A549 (cell line): ENCODE results near the gene PLA1A. TPM values are rescaled to one million over a fixed set of nuclear protein-coding genes. Genes with fewer than 3 reads are reported as not detected.

Source experiments
- ATAC-seq, 2 experiments: fragments of 200-7000 bp in 1 of 2; fragments of >200 bp in 1 of 2; cut with Nextera tagmentation in 1 of 2; cut with Tn5 transposase in 1 of 2; 3 replicates each; pipeline versions ENCODE4 v1.8.0 to v1.9.1; 2018 to 2020; ENCODE audit warnings: mild to moderate bottlenecking in 1 of 2, moderate library complexity in 1 of 2
- CTCF ChIA-PET: fragments of 300-600 bp; sonication (Branson Sonifier 250); formaldehyde crosslinking; extraction: SDS; loops from one replicate; lab custom pipeline; 2021; ENCODE audit warnings: antibody characterized with exemption, inconsistent platforms; lab: Yijun Ruan, JAX
- POLR2A ChIA-PET: fragments of 350-600 bp; formaldehyde crosslinking; extraction: SDS; loops from one replicate; lab custom pipeline; 2021; ENCODE audit warnings: antibody characterized with exemption, inconsistent platforms; lab: Yijun Ruan, JAX
- DNase-seq, 2 experiments: peaks; one replicate each; pipeline versions ENCODE4 v3.0.0 to v3.0.0-alpha.2; 2011 to 2016; ENCODE audit warnings: low read depth in 1 of 2, low spot score in 1 of 2
- FAIRE-seq: peaks from 2 replicates; lab custom pipeline; 2011; peaks lifted over from hg19 to GRCh38; lab: Jason Lieb, UNC
- H3K27ac ChIP-seq, 2 experiments: fragments of >200 bp; sonication (Bioruptor Twin); formaldehyde crosslinking; 3 replicates each; pipeline ENCODE4 v1.5.1; 2016 to 2017
- H3K4me1 ChIP-seq: fragments of >200 bp; sonication (Bioruptor Twin); formaldehyde crosslinking; 3 replicates; pipeline ENCODE4 v1.6.1; 2016
- H3K4me2 ChIP-seq: fragments of >200 bp; sonication (Bioruptor Twin); formaldehyde crosslinking; 3 replicates; pipeline ENCODE4 v1.6.1; 2016
- H3K4me3 ChIP-seq: fragments of >200 bp; sonication (Bioruptor Twin); formaldehyde crosslinking; 3 replicates; pipeline ENCODE4 v1.5.1; 2016
- H3K9me3 ChIP-seq: fragments of >200 bp; sonication (Bioruptor Twin); formaldehyde crosslinking; 3 replicates; pipeline ENCODE4 v1.6.1; 2016
- CBX2 ChIP-seq: fragments of 200-600 bp; sonication (generic); IDR thresholded peaks from 2 replicates; pipeline ENCODE4 v1.6.1; 2016; ENCODE audit warnings: low read depth, mild to moderate bottlenecking, borderline replicate concordance
- CHD4 ChIP-seq: fragments of 200-600 bp; sonication (generic); IDR thresholded peaks from 2 replicates; pipeline ENCODE4 v1.6.1; 2016; ENCODE audit warnings: antibody characterized with exemption, mild to moderate bottlenecking, borderline replicate concordance
- EP300 ChIP-seq, 2 experiments: fragments of >200 bp; sonication (Bioruptor Twin); formaldehyde crosslinking; IDR thresholded peaks; 2 replicates in 1 of 2; 3 replicates in 1 of 2; pipeline ENCODE4 v1.6.1; 2016 to 2017
- FOSB ChIP-seq: fragments of 250-450 bp; sonication (Bioruptor Pico); IDR thresholded peaks from 2 replicates; pipeline ENCODE4 v1.5.0; 2020; ENCODE audit warnings: mild to moderate bottlenecking, moderate library complexity
- FOXS1 ChIP-seq: fragments of 250-450 bp; sonication (Bioruptor Pico); IDR thresholded peaks from 2 replicates; pipeline ENCODE4 v1.5.0; 2020; ENCODE audit warnings: mild to moderate bottlenecking, moderate library complexity
- GATA3 ChIP-seq: IDR thresholded peaks from 2 replicates; pipeline ENCODE4 v1.6.1; 2012; ENCODE audit warnings: borderline replicate concordance
- HEYL ChIP-seq: fragments of 250-450 bp; sonication (Bioruptor Pico); IDR thresholded peaks from 2 replicates; pipeline ENCODE4 v1.8.0; 2021; ENCODE audit warnings: mild to moderate bottlenecking, moderate library complexity
- JUN ChIP-seq, 2 experiments: fragments of >200 bp; sonication (Bioruptor Twin); formaldehyde crosslinking; IDR thresholded peaks; 2 replicates in 1 of 2; 3 replicates in 1 of 2; pipeline ENCODE4 v1.6.1; 2016 to 2017
- KDM1A ChIP-seq: fragments of 200-600 bp; sonication (generic); IDR thresholded peaks from 2 replicates; pipeline ENCODE4 v1.6.1; 2016; ENCODE audit warnings: low read depth, mild to moderate bottlenecking
- RAD21 ChIP-seq, 2 experiments: fragments of >200 bp in 1 of 2; sonication (Bioruptor Twin) in 1 of 2; formaldehyde crosslinking in 1 of 2; IDR thresholded peaks in 1 of 2; conservative IDR thresholded peaks in 1 of 2; 2 replicates in 1 of 2; 3 replicates in 1 of 2; pipeline ENCODE4 v1.6.1; 2012 to 2018; ENCODE audit warnings: inconsistent platforms in 1 of 2
- RARB ChIP-seq: fragments of 250-450 bp; sonication (Bioruptor Pico); IDR thresholded peaks from 2 replicates; pipeline ENCODE4 v1.8.0; 2021; ENCODE audit warnings: mild to moderate bottlenecking, moderate library complexity
- RCOR1 ChIP-seq: fragments of 150-350 bp; IDR thresholded peaks from 2 replicates; pipeline ENCODE4 v1.6.1; 2014; ENCODE audit warnings: antibody characterized with exemption, low read length, low read depth
- RFX5 ChIP-seq: fragments of 450-650 bp; IDR thresholded peaks from 2 replicates; pipeline ENCODE4 v1.7.1; 2014; ENCODE audit warnings: antibody characterized with exemption, mild to moderate bottlenecking, moderate library complexity
- SMC3 ChIP-seq: fragments of >200 bp; sonication (Bioruptor Twin); formaldehyde crosslinking; IDR thresholded peaks from 3 replicates; pipeline ENCODE4 v1.6.1; 2018; ENCODE audit warnings: inconsistent platforms
- TFCP2L1 ChIP-seq: fragments of 250-450 bp; sonication (Bioruptor Pico); IDR thresholded peaks from 2 replicates; pipeline ENCODE4 v1.5.0; 2021; ENCODE audit warnings: mild to moderate bottlenecking
- ZFP36 ChIP-seq: fragments of 450-650 bp; IDR thresholded peaks from 2 replicates; pipeline ENCODE4 v1.6.1; 2014; ENCODE audit warnings: borderline replicate concordance; ENCODE audit not compliant: partially characterized antibody
- ZSCAN20 ChIP-seq: fragments of 250-450 bp; sonication (Bioruptor Pico); IDR thresholded peaks from 2 replicates; pipeline ENCODE4 v1.8.0; 2022; ENCODE audit warnings: mild to moderate bottlenecking, moderate library complexity
- WGBS: methylation state at CpG from one replicate; pipeline ENCODE4 v1.1.6; 2017; ENCODE audit errors: missing lambda C conversion rate; 5-methylcytosine and 5-hydroxymethylcytosine counted together
- polyA plus RNA-seq, 4 experiments: library from polyadenylated mRNA; depleted of rRNA in 3 of 4; stranded (reverse); fragments of >200 nt; fragmentation: RNase III in 1 of 4; extraction: RNeasy Plus Mini Kit Qiagen cat#74134 plus additional on column Dnase treatment in 1 of 4; gene quantifications; 2 replicates in 3 of 4; 3 replicates in 1 of 4; pipeline ENCODE4 v1.2.3, GENCODE V29; 2011 to 2017
- TF ChIP-seq, protein P1 (sequence below): IDR thresholded peaks from 2 replicates; pipeline ENCODE4 v1.6.1; 2012
- TF ChIP-seq, protein P2 (sequence below): fragments of 150-350 bp; IDR thresholded peaks from 2 replicates; pipeline ENCODE4 v1.6.1; 2014; ENCODE audit warnings: low read depth, mild to moderate bottlenecking, low read length
- TF ChIP-seq, protein P3 (sequence below): fragments of 450-650 bp; IDR thresholded peaks from 2 replicates; pipeline ENCODE4 v1.6.1; 2014; ENCODE audit warnings: antibody characterized with exemption
- TF ChIP-seq, protein P4 (sequence below): IDR thresholded peaks from 2 replicates; pipeline ENCODE4 v1.6.1; 2012
- TF ChIP-seq, protein P5 (sequence below): fragments of >200 bp; sonication (Bioruptor Twin); formaldehyde crosslinking; IDR thresholded peaks from 3 replicates; pipeline ENCODE4 v1.5.1; 2016

Gene PLA1A
- polyA plus RNA-seq, 2 of the 4 experiments (the other 2 are of a cell fraction), result 0.17 to 0.18 TPM

DNA sequence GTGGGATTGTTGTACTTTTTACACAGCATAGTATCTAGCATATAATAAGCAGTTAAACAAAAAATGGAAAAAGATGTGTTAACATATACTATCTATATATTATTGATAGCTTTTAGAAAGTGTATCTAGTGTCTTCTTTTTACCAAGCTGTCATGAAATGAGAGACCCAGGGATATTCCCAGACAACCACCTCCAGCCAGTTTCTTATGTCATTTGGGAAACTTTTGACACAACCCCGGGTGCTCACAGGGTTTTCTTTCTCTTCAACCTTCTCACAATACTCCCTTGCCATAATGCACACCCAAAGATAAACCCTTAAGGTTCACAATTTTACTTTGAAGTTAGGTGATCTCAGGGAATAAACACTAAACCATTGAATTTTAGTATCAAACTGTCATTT lies 4.8 kb upstream of the PLA1A start:
- CTCF ChIA-PET, result interaction anchor here (0.8 kb wide), 1 partner anchor 29 kb away, joined by 3 read pairs; no protein-coding TSS in a partner anchor
- no peak for ATAC-seq
- no peak overlapping the region for H3K4me2 ChIP-seq
- H3K4me3 ChIP-seq, result no peak overlapping the region
- no peak overlapping the region for H3K27ac ChIP-seq
- peaks cover 6% of the 10 kb centered on the region; the same call in 2 of the 3 replicates for H3K4me1 ChIP-seq
- WGBS, result 3% methylated on average over 1 of the region's 1 CpG
- no peaks in the 10 kb centered on the region for H3K9me3 ChIP-seq
- POLR2A ChIA-PET, result no interaction called here
- TF ChIP-seq, protein P1, sequence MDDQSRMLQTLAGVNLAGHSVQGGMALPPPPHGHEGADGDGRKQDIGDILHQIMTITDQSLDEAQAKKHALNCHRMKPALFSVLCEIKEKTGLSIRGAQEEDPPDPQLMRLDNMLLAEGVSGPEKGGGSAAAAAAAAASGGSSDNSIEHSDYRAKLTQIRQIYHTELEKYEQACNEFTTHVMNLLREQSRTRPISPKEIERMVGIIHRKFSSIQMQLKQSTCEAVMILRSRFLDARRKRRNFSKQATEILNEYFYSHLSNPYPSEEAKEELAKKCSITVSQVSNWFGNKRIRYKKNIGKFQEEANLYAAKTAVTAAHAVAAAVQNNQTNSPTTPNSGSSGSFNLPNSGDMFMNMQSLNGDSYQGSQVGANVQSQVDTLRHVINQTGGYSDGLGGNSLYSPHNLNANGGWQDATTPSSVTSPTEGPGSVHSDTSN, result no peak
- no peak for TF ChIP-seq CBX2
- no peak for TF ChIP-seq ZSCAN20
- TF ChIP-seq HEYL (CRISPR knock-in tag), result no peak
- FAIRE-seq, result no peak
- no peak for DNase-seq

DNA sequence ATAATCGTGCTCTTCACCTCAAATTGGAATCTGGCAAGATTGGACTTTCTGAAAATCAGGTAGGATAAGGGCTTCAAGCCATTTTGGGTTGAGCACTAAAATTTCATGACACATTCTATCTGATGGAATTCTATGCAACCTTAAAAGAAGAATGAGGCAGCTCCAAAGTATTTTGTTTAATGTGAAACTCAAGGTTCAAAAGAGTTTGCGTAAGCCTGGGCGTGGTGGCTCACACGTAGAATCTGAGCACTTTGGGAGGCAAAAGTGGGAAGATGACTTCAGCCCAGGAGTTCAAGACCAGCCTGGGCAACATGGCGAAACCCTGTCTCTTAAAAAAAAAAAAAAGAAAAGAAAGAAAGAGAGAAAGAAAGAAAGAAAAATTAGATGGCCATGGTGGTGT lies 3.6 kb upstream of the PLA1A start:
- Histone ChIP-seq H3K4me3 (no peak overlapping the region), H3K4me1 (peaks cover 8% of the 10 kb centered on the region; the same call in 2 of the 3 replicates), H3K4me2 (no peak overlapping the region), H3K9me3 (no peaks in the 10 kb centered on the region), H3K27ac (no peak overlapping the region)
- TF ChIP-seq RCOR1 (no peak), FOXS1 (no peak), EP300 (IDR thresholded peaks at IDR 0.05) (no peak), KDM1A (no peak), RARB (CRISPR knock-in tag) (no peak), SMC3 (no peak), CHD4 (no peak), JUN (IDR thresholded peaks at IDR 0.05) (no peak), FOSB (no peak), GATA3 (no peak), TFCP2L1 (CRISPR knock-in tag) (no peak), ZFP36 (no peak), RAD21 (conservative IDR thresholded peaks at IDR 0.05 in 1 of 2, IDR thresholded peaks at IDR 0.05 in 1 of 2) (no peak), RFX5 (no peak), HEYL (CRISPR knock-in tag) (no peak)
- TF ChIP-seq, protein P2, sequence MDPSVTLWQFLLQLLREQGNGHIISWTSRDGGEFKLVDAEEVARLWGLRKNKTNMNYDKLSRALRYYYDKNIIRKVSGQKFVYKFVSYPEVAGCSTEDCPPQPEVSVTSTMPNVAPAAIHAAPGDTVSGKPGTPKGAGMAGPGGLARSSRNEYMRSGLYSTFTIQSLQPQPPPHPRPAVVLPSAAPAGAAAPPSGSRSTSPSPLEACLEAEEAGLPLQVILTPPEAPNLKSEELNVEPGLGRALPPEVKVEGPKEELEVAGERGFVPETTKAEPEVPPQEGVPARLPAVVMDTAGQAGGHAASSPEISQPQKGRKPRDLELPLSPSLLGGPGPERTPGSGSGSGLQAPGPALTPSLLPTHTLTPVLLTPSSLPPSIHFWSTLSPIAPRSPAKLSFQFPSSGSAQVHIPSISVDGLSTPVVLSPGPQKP, result no peak
- TF ChIP-seq, protein P1, result no peak
- TF ChIP-seq, protein P3, sequence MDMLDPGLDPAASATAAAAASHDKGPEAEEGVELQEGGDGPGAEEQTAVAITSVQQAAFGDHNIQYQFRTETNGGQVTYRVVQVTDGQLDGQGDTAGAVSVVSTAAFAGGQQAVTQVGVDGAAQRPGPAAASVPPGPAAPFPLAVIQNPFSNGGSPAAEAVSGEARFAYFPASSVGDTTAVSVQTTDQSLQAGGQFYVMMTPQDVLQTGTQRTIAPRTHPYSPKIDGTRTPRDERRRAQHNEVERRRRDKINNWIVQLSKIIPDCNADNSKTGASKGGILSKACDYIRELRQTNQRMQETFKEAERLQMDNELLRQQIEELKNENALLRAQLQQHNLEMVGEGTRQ, result no peak
- TF ChIP-seq, protein P4, sequence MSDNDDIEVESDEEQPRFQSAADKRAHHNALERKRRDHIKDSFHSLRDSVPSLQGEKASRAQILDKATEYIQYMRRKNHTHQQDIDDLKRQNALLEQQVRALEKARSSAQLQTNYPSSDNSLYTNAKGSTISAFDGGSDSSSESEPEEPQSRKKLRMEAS, result no peak
- TF ChIP-seq, protein P5, sequence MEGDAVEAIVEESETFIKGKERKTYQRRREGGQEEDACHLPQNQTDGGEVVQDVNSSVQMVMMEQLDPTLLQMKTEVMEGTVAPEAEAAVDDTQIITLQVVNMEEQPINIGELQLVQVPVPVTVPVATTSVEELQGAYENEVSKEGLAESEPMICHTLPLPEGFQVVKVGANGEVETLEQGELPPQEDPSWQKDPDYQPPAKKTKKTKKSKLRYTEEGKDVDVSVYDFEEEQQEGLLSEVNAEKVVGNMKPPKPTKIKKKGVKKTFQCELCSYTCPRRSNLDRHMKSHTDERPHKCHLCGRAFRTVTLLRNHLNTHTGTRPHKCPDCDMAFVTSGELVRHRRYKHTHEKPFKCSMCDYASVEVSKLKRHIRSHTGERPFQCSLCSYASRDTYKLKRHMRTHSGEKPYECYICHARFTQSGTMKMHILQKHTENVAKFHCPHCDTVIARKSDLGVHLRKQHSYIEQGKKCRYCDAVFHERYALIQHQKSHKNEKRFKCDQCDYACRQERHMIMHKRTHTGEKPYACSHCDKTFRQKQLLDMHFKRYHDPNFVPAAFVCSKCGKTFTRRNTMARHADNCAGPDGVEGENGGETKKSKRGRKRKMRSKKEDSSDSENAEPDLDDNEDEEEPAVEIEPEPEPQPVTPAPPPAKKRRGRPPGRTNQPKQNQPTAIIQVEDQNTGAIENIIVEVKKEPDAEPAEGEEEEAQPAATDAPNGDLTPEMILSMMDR, result no peak
- 61% methylated on average over 5 of the region's 5 CpGs for WGBS
- no peak for ATAC-seq
- ChIA-PET POLR2A (no interaction called here), CTCF (no interaction called here)
- FAIRE-seq, result no peak
- DNase-seq, result no peak
